Epidermal melanocyte (primary cell): ENCODE data around the gene CENPH.
"Not testable (repeated sequence)": the region's sequence is repeated elsewhere in the genome, so short reads cannot be mapped to it uniquely, and the experiment has no call there.

ENCODE experiments used
- DNase-seq: peaks from one replicate; pipeline ENCODE4 v3.0.0; 2011; ENCODE audit warnings: low spot score; ENCODE audit not compliant: insufficient read length

The CENPH gene

GRCh38 chr5:69250593-69250992 is 61.2 kb downstream of the CENPH start:
- no peak for DNase-seq

- no peak for DNase-seq
Measured at GRCh38 chr5:69252437-69252836, 63.1 kb downstream of the CENPH start.

GRCh38 chr5:69255940-69256339 is 66.6 kb downstream of the CENPH start:
- DNase-seq, result not testable (repeated sequence)

- DNase-seq, result no peak
Measured at GRCh38 chr5:69257577-69257976, 68.2 kb downstream of the CENPH start.
